ENCODE results near the gene CDH8. TPM values are rescaled to one million over a fixed set of nuclear protein-coding genes. Genes with fewer than 3 reads are reported as not detected.

CDH8 gene
- total and polyA plus RNA-seq, 2 donors (not counting 3 experiments of a cell fraction or from before 2014, with no cell fraction given) = not detected

- dilution Hi-C loops (cut with MboI; ENCODE audit: extremely low pct_ligation_motif_present, low sequenced_read_pairs) (no loop called here), intact Hi-C loops (cut with micrococcal nuclease) (no loop called here)
- DNase-seq (ENCODE audit: low read depth, low spot score) (no peak), FAIRE-seq (no peak)
- Histone ChIP-seq H3K4me3 (replicated peaks in 1 of 3; ENCODE audit: insufficient read depth in 1 of 3, low read depth in 1 of 3, low read length in 3 of 3) (no peak overlapping the region), H3K9ac (replicated peaks; ENCODE audit: extremely low read depth, insufficient read depth, low read length) (no peak overlapping the region), H3K36me3 (ENCODE audit: control insufficient read depth in 2 of 2, extremely low read depth in 1 of 2, insufficient read depth in 2 of 2, low read length in 2 of 2) (no peaks in the 10 kb centered on the region), H2AFZ (ENCODE audit: low read depth, low read length) (no peak overlapping the region), H4K20me1 (replicated peaks; ENCODE audit: control insufficient read depth, extremely low read depth, insufficient read depth, low read length) (no peaks in the 10 kb centered on the region), H3K79me2 (ENCODE audit: control insufficient read depth, insufficient read depth, low read length) (no peaks in the 10 kb centered on the region), H3K27me3 (ENCODE audit: control insufficient read depth in 2 of 2, insufficient read depth in 2 of 2, low read length in 2 of 2) (no peaks in the 10 kb centered on the region), H3K4me1 (ENCODE audit: control insufficient read depth, extremely low read depth, insufficient read depth, low read length) (no peaks in the 10 kb centered on the region), H3K27ac (ENCODE audit: insufficient read depth, low read depth, low read length) (no peak overlapping the region), H3K4me2 (ENCODE audit: insufficient read depth, low read length) (no peak overlapping the region), H3K9me1 (replicated peaks; ENCODE audit: control insufficient read depth, extremely low read depth, insufficient read depth, low read length) (no peaks in the 10 kb centered on the region), H3K9me3 (replicated peaks; ENCODE audit: control insufficient read depth, insufficient read depth, low read length) (no peaks in the 10 kb centered on the region)
- CTCF ChIA-PET = interaction anchor here (1.0 kb wide), 1 partner anchor 13 kb away, joined by 4 read pairs; no protein-coding TSS in a partner anchor
- TF ChIP-seq FOS (IDR thresholded peaks at IDR 0.05; ENCODE audit: borderline replicate concordance, insufficient read depth, low read length) (no peak), CTCF (IDR thresholded peaks at IDR 0.05; ENCODE audit: extremely low read depth in 1 of 2, insufficient read depth in 1 of 2, low read depth in 1 of 2, low read length in 2 of 2) (no peak), POLR2AphosphoS5 (IDR thresholded peaks at IDR 0.05; ENCODE audit: insufficient read depth, low read depth, low read length) (no peak), POLR2A (IDR thresholded peaks at IDR 0.05; ENCODE audit: low read depth, low read length) (no peak), GATA2 (IDR thresholded peaks at IDR 0.05; ENCODE audit: insufficient read depth, insufficient read length, low read depth, low read length) (no peak), JUN (IDR thresholded peaks at IDR 0.05; ENCODE audit: borderline replicate concordance, insufficient read depth, insufficient read length, low read depth) (no peak), EZH2 (IDR thresholded peaks at IDR 0.05; ENCODE audit: borderline replicate concordance, low read depth, low read length, severe bottlenecking) (no peak), MAX (IDR thresholded peaks at IDR 0.05; ENCODE audit: insufficient read depth, insufficient read length) (no peak), MYC (IDR thresholded peaks at IDR 0.05; ENCODE audit: low read depth, low read length) (no peak)
- BruUV-seq (replicated peaks) = no TSS peak
- POLR2A ChIA-PET = no interaction called here
Observed at GRCh38 chr16:61858988-61859387, 177.2 kb downstream of the CDH8 start.
